GM21515 (cell line): ENCODE results near the gene SH3GL3.

Source experiments
- ATAC-seq: cut with Tn5 transposase; IDR thresholded peaks from one replicate; pipeline ENCODE4 v1.9.1; 2021; ENCODE audit not compliant: unreplicated experiment

The SH3GL3 gene

DNA sequence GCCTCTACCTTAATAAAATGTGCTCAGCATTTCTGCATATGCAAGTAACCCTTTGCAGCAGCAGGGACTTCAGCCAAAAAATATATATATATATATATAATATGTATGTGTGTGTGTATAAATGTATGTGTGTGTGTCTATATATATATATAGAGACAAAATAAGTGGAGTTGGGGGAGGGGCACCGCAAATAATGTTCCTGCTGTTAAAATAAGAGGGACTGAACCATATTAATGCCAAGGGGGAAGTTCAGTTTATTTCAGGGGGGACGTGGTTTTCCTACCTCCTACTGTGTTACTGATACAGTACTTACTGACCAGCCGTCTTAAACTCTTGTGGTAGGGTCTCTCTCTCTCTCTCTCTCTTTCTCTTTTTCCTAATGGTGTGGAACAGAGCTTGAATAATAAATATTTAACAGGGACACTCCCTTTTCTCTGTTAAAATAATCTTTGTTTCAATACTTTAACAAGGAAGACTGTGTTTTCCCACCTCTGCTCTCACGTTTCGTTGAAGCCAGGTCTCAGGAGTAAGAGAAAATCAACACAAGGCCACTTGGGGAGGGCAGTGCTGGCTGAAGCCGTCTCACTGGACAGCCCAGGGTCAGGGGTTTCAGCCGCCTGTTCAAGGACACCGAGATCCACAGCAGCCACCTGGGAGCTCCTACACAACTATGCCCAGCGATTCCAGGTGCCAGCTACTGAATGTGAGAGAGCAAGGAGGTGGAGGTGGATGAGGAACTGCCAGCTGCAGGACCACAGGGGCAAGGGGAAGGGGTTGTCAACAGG lies 164.0 kb downstream of the SH3GL3 start:
- no peak for ATAC-seq

DNA sequence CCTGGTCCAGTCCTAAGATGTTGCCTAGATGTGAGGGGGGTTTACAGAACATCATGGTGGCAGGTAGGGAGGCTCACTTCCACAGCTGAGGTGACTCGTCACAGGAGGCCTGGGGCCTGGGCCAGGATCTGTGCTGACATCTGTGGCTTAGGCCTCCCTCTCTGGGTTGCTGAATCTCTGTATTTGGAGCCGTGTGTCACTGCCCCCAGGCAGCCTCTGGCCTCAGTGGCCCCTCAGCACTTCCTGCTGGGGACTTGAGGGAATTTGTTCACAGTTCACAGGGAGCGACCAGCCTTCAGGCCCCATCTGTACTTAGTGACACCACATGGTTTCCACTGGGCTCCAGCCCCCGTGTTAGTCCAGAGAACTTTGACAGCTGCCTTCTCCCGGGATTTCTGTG lies 165.1 kb downstream of the SH3GL3 start:
- ATAC-seq = no peak

DNA sequence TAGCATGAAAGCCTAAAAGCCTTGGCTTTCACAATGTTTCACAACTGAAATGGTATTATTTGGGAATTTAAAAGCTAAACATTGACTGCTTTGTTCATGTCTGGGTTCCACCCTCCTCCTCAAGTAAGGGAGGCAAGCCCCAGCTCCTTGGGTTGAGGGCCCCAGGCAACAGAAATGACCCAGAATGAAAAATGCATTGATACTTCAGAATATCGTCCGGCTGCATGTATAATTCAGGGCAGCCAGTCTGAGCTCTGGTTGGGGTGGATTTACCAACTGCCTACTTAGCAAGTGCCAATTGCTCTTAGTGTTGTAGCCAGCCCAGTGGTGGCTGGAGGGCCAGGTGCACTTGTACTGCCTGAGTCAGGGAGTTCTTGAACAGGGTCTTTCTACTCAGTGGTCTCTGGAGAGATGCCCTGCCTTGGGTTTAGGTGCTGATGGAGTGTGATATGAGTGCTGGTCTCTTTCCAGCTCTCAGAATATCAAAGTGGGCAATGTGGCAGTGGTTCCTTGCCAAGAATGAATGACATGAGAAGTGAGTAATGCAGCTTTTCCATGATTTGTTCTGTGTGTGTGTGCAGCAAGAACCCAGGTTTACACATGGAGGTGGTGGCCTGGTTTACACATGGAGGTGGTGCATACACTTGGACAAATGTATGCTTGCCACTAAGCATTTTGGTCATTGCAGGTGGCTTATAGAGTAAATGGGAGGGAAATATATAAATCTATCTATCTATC lies 165.9 kb downstream of the SH3GL3 start:
- ATAC-seq = no peak

DNA sequence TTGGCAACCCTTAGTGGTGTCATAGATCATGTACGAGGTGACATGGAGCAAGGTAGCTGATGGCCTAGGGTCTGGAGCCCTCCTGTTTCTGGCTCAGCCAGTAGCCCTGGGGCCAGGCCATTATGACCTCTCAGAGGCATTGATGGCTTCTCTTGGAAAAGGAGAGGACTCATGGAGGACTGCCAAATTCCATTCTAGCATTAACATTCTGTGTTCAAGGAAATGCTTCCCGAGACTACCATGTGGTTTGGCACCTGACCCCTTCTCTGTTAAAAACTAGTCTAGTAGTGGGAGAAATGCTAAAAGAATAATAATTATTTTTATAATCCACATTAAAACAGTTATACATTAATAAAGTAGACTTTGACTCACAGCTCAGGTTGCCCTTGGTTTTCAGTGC lies 166.6 kb downstream of the SH3GL3 start:
- no peak for ATAC-seq

DNA sequence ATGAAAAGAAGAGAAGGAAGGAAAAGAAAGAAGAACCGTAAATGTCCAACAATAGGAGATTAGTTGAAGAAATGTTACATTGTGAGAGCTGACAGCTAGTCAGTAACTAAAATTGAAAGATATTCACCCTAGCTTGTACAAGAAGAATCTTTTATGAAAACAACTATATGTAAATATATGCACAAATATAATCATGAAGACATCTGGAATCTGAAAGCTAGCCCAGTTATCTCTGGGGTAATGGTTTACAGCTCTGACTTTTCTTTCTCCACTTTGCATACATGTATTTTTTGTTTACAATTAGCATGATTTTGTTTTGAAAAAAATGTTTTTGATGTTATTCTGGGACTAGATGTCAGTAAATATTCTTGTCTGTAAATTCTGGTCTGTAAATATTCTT lies 169.7 kb downstream of the SH3GL3 start:
- ATAC-seq = no peak

GRCh38 chr15:83626171-83626802 lies 179.1 kb downstream of the SH3GL3 start:
- no peak for ATAC-seq

DNA sequence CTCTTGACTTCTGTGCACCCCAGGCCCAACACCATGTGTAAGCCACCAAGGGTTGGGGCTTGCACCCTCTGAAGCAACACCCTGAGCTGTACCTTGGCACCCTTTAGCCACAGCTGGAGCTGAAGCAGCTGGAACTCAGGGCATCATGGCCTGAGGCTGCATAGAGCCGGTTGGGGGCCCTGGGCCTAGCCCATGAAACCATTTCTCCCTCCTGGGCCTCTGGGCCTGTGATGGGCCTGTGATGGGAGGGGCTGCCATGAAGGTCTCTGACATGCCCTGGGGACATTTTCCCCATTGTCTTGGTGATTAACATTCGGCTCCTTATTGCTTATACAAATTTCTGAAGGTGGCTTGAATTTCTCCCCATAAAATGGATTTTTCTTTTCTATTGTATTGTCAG lies 184.4 kb downstream of the SH3GL3 start:
- no peak for ATAC-seq

DNA sequence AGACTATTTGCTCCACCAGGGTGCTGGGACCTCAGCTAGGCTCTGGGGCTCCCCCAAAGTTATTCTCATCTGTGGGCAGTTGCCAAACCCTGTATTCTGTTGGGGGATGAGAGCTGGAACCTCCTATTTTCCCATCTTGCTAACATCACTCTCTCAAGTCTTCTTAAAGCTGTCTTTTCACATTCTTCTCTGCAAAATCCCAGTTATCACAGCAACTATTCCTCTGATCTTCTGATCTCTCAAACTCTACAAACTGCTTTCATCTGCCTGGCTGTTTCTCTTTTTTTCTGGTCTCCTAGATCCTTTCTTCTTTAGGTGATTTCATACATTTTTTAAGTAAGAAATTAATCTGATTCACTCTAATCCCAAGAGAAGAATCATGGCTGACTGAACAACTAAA lies 196.1 kb downstream of the SH3GL3 start:
- no peak for ATAC-seq

DNA sequence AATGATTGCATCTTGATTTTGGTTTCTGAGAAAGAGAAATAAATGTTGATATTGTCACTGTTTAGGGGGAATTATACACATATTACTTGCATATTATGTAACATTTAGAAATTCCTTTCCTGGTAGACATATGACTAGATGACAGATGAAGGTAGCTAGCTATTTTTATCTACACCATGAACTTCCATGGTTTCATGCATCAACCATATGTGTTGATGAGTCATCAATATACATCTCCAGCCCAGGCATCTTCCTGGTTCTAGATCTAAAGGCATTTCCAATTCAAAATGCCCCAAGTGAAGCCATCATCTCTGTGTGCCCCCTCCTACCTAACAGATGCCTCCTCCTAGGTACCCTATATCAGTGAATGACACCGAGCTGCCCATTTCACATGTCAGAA lies 197.3 kb downstream of the SH3GL3 start:
- ATAC-seq = no peak

GRCh38 chr15:83650831-83651230 lies 203.7 kb downstream of the SH3GL3 start:
- ATAC-seq = no peak

- ATAC-seq = no peak
Observed at GRCh38 chr15:83651541-83651940, 204.4 kb downstream of the SH3GL3 start.

- ATAC-seq = no peak
Observed at GRCh38 chr15:83652626-83653204, 205.6 kb downstream of the SH3GL3 start.

GRCh38 chr15:83653288-83653638 lies 206.1 kb downstream of the SH3GL3 start:
- ATAC-seq = no peak

DNA sequence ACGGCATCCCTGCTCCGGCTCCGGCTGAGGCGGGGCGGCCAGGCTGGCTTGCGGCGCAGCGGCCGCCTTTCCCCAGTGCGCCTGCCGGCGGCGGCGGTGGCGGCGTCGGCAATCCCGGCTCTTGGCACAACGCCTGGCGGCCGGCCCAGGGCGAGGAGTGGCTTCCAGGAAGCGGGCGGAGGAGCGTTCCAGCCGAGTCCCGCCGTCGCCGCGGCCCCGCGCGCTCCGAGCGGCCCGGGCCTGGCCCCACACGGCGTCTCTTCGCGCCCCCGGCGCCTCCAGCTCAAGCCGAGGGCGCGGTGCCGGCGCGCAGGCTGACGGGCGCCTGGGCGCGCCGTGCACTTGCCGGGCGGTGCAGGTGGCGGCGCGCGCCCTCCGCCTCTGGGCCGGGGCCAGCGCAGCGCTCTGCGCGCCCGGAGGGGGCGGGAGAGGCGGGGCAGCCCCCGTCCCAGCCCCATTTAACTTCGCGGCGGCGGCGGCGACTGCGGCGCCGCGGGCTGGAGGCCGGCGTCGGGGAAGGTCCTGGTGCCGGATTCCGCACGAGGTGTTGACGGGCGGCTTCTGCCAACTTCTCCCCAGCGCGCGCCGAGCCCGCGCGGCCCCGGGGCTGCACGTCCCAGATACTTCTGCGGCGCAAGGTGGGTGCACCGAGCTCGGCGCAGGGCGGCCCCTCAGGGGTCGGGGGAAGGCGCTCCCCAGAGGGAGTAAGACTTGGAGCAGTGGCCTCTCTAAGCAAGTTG lies 206.7 kb downstream of the SH3GL3 start, which contains the start of gene ADAMTSL3:
Gene ADAMTSL3, plus strand, starts transcription at position 485 of the 740 bp plus-strand sequence. CDS start 1,639 bp downstream, outside the sequence.
- no peak for ATAC-seq

GRCh38 chr15:83654379-83655236 lies 207.5 kb downstream of the SH3GL3 start:
- no peak for ATAC-seq

DNA sequence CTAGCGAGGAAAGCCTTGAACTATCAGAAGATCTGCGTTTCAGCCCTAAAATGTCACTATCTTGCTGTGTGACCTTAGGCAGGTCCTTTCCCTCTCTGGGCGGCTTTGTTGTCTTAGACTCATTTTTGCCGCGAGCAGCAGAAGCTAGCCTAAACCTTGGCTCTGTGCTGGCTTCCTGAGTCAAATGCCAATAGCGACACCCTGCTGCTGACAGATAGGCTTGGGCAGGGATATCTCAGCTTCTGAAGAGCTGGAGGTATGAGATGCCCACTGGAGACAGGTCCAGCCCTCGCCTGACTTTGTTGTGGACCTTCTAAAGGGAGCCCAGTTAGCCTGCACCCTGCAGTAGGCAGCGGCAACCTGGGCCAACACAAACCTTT lies 208.1 kb downstream of the SH3GL3 start:
- ATAC-seq = no peak

DNA sequence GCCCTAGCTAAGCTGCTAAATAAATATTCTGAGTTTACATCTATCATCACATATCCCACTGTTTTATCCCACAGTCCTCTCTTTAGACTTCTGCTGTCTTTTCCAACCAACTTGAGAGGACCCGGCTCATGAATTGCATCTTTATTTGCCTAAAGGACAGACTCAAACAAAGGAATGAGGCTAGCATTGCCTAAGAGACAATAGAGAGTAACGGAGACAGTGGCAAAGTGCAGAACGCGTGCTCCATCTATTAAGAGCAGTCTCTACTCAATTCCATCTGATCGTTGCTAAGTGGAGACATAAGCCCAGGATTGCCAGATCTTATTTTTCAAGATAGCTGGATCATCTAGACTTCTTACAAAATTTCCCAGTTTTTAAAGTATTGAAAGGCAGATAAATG lies 209.1 kb downstream of the SH3GL3 start:
- no peak for ATAC-seq

DNA sequence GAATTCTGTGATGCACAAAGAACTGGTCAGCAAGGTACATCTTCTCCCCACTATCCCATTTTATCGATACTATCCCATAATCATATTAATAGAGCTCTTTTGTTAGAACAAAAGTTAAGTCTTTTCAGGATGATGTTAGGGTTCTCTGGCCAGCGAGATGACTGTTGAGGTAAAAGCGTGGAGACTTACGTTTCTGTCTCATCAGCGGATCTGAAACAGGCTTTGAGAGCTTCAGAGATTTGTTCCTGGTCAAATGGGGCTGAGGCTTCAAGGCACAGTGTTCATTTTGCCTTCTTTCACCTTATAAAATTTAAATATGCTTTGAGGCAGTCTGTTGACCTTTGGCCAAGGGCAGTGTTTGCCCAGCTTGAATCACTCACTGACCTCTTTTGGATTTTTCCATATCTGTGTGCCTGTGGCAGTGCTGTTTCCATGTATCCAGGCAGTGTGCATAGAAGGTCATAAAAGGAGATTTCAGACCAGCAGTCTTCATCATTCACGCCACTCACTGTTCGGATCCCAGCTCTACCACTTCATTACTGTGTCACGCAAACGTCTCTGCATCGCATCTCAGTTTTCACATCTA lies 209.9 kb downstream of the SH3GL3 start:
- no peak for ATAC-seq

DNA sequence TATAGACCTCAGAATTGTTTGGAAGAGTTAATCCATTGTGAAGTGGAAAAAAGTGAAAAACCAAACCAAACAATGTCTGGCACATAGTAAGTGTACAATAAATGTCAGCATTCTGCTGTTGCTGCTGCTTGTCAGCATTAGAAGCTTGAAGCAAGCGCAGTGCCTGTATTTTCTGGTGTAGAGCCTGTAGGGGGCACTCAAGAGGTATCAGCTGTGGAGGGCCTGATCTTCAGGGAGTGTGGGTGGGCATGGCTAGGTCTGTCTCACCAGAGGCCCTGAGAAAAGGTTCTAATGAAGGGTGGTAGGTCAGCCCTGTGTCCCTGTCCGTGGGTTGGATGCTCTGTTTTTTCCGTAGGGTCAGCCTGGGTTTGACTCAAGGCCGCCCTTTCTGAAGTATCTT lies 210.4 kb downstream of the SH3GL3 start:
- no peak for ATAC-seq
